Stimulated activated CD4-positive, alpha-beta T cell treated with anti-CD3 and anti-CD28 coated beads, Interleukin-4, amount 100 ng/mL, for 1 hour (primary cell): ENCODE data around the gene POLDIP2.

ENCODE experiments used
- DNase-seq: peaks from one replicate; pipeline ENCODE4 v3.0.0-alpha.2; 2020

POLDIP2 gene

DNA sequence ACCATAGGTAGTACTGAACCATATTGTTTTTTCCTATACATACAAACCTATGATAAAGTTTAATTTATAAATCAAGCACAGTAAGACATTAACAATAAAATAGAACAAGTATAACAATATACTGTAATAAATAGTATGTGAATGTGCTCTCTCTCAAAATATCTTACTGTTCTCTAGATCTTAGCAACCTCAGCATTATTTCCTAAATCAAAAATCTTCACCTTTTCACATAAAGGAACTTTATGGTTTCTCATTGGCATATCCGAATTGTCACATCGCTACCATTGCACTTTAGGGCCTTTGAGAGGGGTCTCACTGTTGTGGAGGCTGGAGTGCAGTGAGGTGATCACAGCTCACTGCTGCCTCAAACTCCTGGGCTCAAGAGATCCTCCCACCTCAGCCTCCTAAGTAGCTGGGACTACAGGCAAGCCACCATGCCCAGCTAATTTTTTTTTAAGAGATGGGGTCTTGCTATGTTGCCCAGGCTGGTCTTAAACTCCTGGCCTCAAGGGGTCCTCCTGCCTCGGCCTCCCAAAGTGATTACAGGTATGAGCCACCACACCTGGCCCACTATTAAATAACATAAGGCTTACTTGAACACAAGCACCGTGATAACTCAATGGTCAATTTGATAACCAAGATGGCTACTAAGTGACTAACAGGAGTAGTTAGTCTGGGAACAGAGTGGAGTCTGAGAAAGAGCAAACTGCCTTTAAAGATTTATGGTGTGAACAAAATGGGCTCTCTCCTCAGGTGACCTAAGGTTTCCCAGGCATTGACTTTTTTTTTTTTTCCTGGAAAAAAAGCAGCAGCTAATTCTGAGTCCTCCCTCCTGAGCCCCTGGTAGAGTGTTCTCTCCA is 41.3 kb downstream of the POLDIP2 start:
- DNase-seq, result no peak

DNA sequence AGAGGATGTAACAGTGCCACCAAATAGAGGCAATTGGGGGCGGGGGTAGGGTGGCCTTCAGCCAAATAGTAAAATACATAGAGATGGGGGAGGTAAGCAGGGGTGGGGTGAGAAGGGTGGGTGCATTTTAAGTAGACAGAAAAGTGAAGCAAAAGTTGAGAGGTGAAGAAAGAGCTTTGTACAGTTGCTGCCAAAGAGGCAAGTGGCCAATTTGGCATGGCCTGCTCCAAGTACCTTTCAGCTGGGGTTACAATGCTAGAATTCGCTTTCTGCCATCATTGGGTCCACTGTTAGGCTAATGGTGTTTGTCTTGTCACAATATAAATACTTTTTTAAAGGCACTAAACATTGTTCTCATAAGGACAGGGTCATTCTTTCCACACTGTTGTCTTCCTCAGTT is 43.5 kb downstream of the POLDIP2 start:
- DNase-seq, result no peak

DNA sequence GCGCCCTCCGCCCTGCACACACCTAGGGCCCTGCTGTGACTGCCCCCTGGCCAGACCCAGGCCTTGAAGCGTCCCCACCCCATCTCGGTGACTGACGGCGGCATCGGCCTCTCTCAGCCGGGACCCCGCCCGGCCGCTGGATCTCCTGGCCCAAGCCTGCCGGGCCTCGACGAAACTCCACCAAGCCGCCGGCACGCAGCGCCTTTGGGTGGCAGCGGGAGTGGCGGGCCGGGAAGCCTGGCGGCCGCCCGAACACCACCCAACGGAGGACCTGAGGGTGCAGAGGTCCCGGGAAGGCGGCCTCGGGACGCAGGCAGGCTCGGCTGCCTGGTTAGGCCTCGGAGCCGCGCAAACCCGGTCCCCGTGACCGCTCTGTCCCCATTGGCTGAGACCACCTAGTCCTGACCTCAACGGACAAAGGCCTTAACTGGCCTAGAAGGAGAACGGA is 50.3 kb downstream of the POLDIP2 start:
- no peak for DNase-seq

DNA sequence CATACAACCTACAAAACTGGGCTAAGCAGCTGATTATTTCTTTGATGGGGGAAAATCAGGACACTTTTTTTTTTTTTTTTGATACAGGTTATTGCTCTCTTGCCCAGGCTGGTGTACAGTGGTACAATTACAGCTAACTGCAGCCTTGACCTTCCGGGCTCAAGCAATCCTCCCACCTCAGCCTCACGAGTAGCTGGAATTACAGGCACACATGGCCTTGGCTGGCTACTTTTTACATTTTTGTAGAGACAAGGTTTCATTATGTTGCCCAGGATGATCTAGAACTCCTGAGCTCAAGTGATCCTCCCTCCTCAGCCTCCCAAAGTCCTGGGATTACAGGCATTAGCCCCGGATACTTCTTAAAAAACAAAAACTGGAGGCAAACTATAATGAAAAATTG is 58.9 kb downstream of the POLDIP2 start:
- DNase-seq, result no peak
